ENCODE results near the gene KNCN. TPM values are rescaled to one million over a fixed set of nuclear protein-coding genes. Genes with fewer than 3 reads are reported as not detected.

Gene KNCN
- total RNA-seq: not detected in 2 replicates

- H3K4me3 Mint-ChIP-seq (ENCODE audit: low read depth): no peak within 1 kb of the TSS
- H3K36me3 Mint-ChIP-seq (ENCODE audit: low read depth): no peaks in the 10 kb centered on the region
- peaks cover 2% of the 10 kb centered on the region for H3K27me3 Mint-ChIP-seq (ENCODE audit: low read depth)
- no peak within 1 kb of the TSS for H3K27ac Mint-ChIP-seq
- peaks cover 7% of the 10 kb centered on the region for H3K4me1 Mint-ChIP-seq (ENCODE audit: low read depth)
- intact Hi-C loops (cut with micrococcal nuclease): no loop called here
- H3K9me3 Mint-ChIP-seq: no peaks in the 10 kb centered on the region
- no peak for DNase-seq (ENCODE audit: low spot score)
Measured at GRCh38 chr1:46551597-46552095, at the start of gene KNCN. Gene KNCN, minus strand, starts transcription at chr1:46551647. Its CDS starts 432 bp downstream, at chr1:46551215.

GRCh38 chr1:46599059-46599970 is 47.9 kb upstream of the KNCN start:
- DNase-seq (ENCODE audit: low spot score): no peak
- Mint-ChIP-seq H3K4me3 (ENCODE audit: low read depth) (no peak overlapping the region), H3K27me3 (ENCODE audit: low read depth) (no peaks in the 10 kb centered on the region), H3K27ac (no peak overlapping the region), H3K36me3 (ENCODE audit: low read depth) (peaks cover 44% of the 10 kb centered on the region), H3K4me1 (ENCODE audit: low read depth) (peaks cover 69% of the 10 kb centered on the region), H3K9me3 (no peaks in the 10 kb centered on the region)
- intact Hi-C loops (cut with micrococcal nuclease): no loop called here

- H3K27ac Mint-ChIP-seq: no peak overlapping the region
- H3K9me3 Mint-ChIP-seq: no peaks in the 10 kb centered on the region
- DNase-seq (ENCODE audit: low spot score): no peak
- H3K27me3 Mint-ChIP-seq (ENCODE audit: low read depth): no peaks in the 10 kb centered on the region
- intact Hi-C loops (cut with micrococcal nuclease): no loop called here
- peaks cover 67% of the 10 kb centered on the region for H3K36me3 Mint-ChIP-seq (ENCODE audit: low read depth)
- H3K4me1 Mint-ChIP-seq (ENCODE audit: low read depth): peaks cover 65% of the 10 kb centered on the region
- H3K4me3 Mint-ChIP-seq (ENCODE audit: low read depth): no peak overlapping the region
Measured at GRCh38 chr1:46596846-46597245, 45.4 kb upstream of the KNCN start.

GRCh38 chr1:46596036-46596435 is 44.6 kb upstream of the KNCN start:
- H3K27me3 Mint-ChIP-seq (ENCODE audit: low read depth): no peaks in the 10 kb centered on the region
- no peak overlapping the region for H3K4me3 Mint-ChIP-seq (ENCODE audit: low read depth)
- no peak for DNase-seq (ENCODE audit: low spot score)
- peaks cover 67% of the 10 kb centered on the region for H3K36me3 Mint-ChIP-seq (ENCODE audit: low read depth)
- no peaks in the 10 kb centered on the region for H3K9me3 Mint-ChIP-seq
- no peak overlapping the region for H3K27ac Mint-ChIP-seq
- peaks cover 60% of the 10 kb centered on the region for H3K4me1 Mint-ChIP-seq (ENCODE audit: low read depth)
- intact Hi-C loops (cut with micrococcal nuclease): no loop called here

GRCh38 chr1:46595127-46595526 is 43.7 kb upstream of the KNCN start:
- Mint-ChIP-seq H3K9me3 (peaks cover under 1% of the 10 kb centered on the region), H3K27me3 (ENCODE audit: low read depth) (no peaks in the 10 kb centered on the region), H3K27ac (no peak overlapping the region), H3K36me3 (ENCODE audit: low read depth) (peaks cover 70% of the 10 kb centered on the region), H3K4me1 (ENCODE audit: low read depth) (peaks cover 55% of the 10 kb centered on the region), H3K4me3 (ENCODE audit: low read depth) (peak overlapping the region; percentile 37)
- no peak for DNase-seq (ENCODE audit: low spot score)
- intact Hi-C loops (cut with micrococcal nuclease): no loop called here

- no peaks in the 10 kb centered on the region for H3K27me3 Mint-ChIP-seq (ENCODE audit: low read depth)
- peaks cover 79% of the 10 kb centered on the region for H3K36me3 Mint-ChIP-seq (ENCODE audit: low read depth)
- no peak overlapping the region for H3K27ac Mint-ChIP-seq
- H3K9me3 Mint-ChIP-seq: peaks cover 9% of the 10 kb centered on the region
- no peak overlapping the region for H3K4me3 Mint-ChIP-seq (ENCODE audit: low read depth)
- no peak for DNase-seq (ENCODE audit: low spot score)
- intact Hi-C loops (cut with micrococcal nuclease): no loop called here
- H3K4me1 Mint-ChIP-seq (ENCODE audit: low read depth): peaks cover 48% of the 10 kb centered on the region
Measured at GRCh38 chr1:46594063-46594462, 42.6 kb upstream of the KNCN start.

- DNase-seq (ENCODE audit: low spot score): no peak
- no peak overlapping the region for H3K27ac Mint-ChIP-seq
- intact Hi-C loops (cut with micrococcal nuclease): no loop called here
- no peaks in the 10 kb centered on the region for H3K27me3 Mint-ChIP-seq (ENCODE audit: low read depth)
- no peak overlapping the region for H3K4me3 Mint-ChIP-seq (ENCODE audit: low read depth)
- peaks cover 78% of the 10 kb centered on the region for H3K36me3 Mint-ChIP-seq (ENCODE audit: low read depth)
- peaks cover 40% of the 10 kb centered on the region for H3K4me1 Mint-ChIP-seq (ENCODE audit: low read depth)
- H3K9me3 Mint-ChIP-seq: peaks cover 9% of the 10 kb centered on the region
Measured at GRCh38 chr1:46592823-46593222, 41.4 kb upstream of the KNCN start.

- Mint-ChIP-seq H3K9me3 (peaks cover 9% of the 10 kb centered on the region), H3K4me1 (ENCODE audit: low read depth) (peaks cover 16% of the 10 kb centered on the region), H3K4me3 (ENCODE audit: low read depth) (no peak overlapping the region), H3K27me3 (ENCODE audit: low read depth) (no peaks in the 10 kb centered on the region), H3K36me3 (ENCODE audit: low read depth) (peaks cover 72% of the 10 kb centered on the region), H3K27ac (no peak overlapping the region)
- DNase-seq (ENCODE audit: low spot score): no peak
- intact Hi-C loops (cut with micrococcal nuclease): loop anchor here (10.0 kb wide), 1 partner anchor 245 kb away; the partner anchor contains the start of gene NSUN4
Measured at GRCh38 chr1:46589529-46589928, 38.1 kb upstream of the KNCN start.

- Mint-ChIP-seq H3K27ac (no peak overlapping the region), H3K36me3 (ENCODE audit: low read depth) (peaks cover 70% of the 10 kb centered on the region), H3K4me1 (ENCODE audit: low read depth) (peaks cover 28% of the 10 kb centered on the region), H3K27me3 (ENCODE audit: low read depth) (no peaks in the 10 kb centered on the region), H3K9me3 (peaks cover 9% of the 10 kb centered on the region), H3K4me3 (ENCODE audit: low read depth) (no peak overlapping the region)
- no peak for DNase-seq (ENCODE audit: low spot score)
- intact Hi-C loops (cut with micrococcal nuclease): loop anchor here (10.0 kb wide), 1 partner anchor 242 kb away; the partner anchor contains the start of gene NSUN4
Measured at GRCh38 chr1:46587069-46587468, 35.6 kb upstream of the KNCN start.

GRCh38 chr1:46585312-46585938 is 34.0 kb upstream of the KNCN start:
- H3K27ac Mint-ChIP-seq: no peak overlapping the region
- peaks cover 9% of the 10 kb centered on the region for H3K9me3 Mint-ChIP-seq
- H3K4me1 Mint-ChIP-seq (ENCODE audit: low read depth): peaks cover 37% of the 10 kb centered on the region
- no peak for DNase-seq (ENCODE audit: low spot score)
- peaks cover 63% of the 10 kb centered on the region for H3K36me3 Mint-ChIP-seq (ENCODE audit: low read depth)
- H3K4me3 Mint-ChIP-seq (ENCODE audit: low read depth): no peak overlapping the region
- no peaks in the 10 kb centered on the region for H3K27me3 Mint-ChIP-seq (ENCODE audit: low read depth)
- intact Hi-C loops (cut with micrococcal nuclease): loop anchor here (10.0 kb wide), 1 partner anchor 241 kb away; the partner anchor contains the start of gene NSUN4

- Mint-ChIP-seq H3K4me1 (ENCODE audit: low read depth) (peaks cover 41% of the 10 kb centered on the region), H3K36me3 (ENCODE audit: low read depth) (peaks cover 58% of the 10 kb centered on the region), H3K4me3 (ENCODE audit: low read depth) (no peak overlapping the region), H3K27ac (no peak overlapping the region), H3K27me3 (ENCODE audit: low read depth) (no peaks in the 10 kb centered on the region), H3K9me3 (no peaks in the 10 kb centered on the region)
- no peak for DNase-seq (ENCODE audit: low spot score)
- intact Hi-C loops (cut with micrococcal nuclease): loop anchor here (5.0 to 10.0 kb wide), 2 partner anchors 84 to 239 kb away; partner anchors contain the start of genes ATPAF1 and NSUN4
Measured at GRCh38 chr1:46583494-46583893, 32.0 kb upstream of the KNCN start.

GRCh38 chr1:46582972-46583371 is 31.5 kb upstream of the KNCN start:
- Mint-ChIP-seq H3K4me3 (ENCODE audit: low read depth) (no peak overlapping the region), H3K36me3 (ENCODE audit: low read depth) (peaks cover 61% of the 10 kb centered on the region), H3K27ac (peak overlapping the region; percentile 94), H3K4me1 (ENCODE audit: low read depth) (peaks cover 44% of the 10 kb centered on the region), H3K27me3 (ENCODE audit: low read depth) (no peaks in the 10 kb centered on the region), H3K9me3 (no peaks in the 10 kb centered on the region)
- intact Hi-C loops (cut with micrococcal nuclease): loop anchor here (5.0 to 10.0 kb wide), 2 partner anchors 84 to 238 kb away; partner anchors contain the start of genes ATPAF1 and NSUN4
- no peak for DNase-seq (ENCODE audit: low spot score)

All from activated T-helper 2 cell treated with anti-CD3 and anti-CD28 coated beads, Interferon-gamma antibody, Interleukin-2, Interleukin-4, amounts not matched to agents 10 μg/mL and 5 μg/mL and 100 μg/mL, durations not matched to agents 14 hours and 24 hours and 36 hours (primary cell).